Measurements from ENCODE around the gene FAM124B. TPM values are rescaled to one million over a fixed set of nuclear protein-coding genes. Genes with fewer than 3 reads are reported as not detected.

The FAM124B gene
- polyA plus RNA-seq, 1 of the 3 experiments (the other 2 are of a cell fraction), result not detected

DNA sequence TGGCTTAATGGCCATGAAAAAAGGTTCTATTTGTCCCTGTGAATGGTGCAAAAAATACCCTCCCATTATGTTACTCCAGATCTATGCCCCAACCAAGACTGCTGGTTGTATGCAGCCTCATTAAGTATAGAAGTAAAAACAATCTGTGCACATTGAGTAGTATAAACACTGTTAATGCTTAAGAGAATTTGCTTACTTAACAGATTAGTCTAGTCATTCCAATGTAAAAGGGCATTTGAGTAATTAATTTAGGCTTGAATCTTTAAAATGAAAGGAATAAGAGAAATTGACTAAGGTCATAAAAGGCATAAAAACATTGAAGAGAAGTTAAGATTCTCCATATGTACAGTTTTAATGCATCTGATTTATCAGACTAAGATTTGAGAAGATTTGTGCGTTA is 51.2 kb downstream of the FAM124B start:
- TF ChIP-seq RXRA (IDR thresholded peaks at IDR 0.05; ENCODE audit: borderline replicate concordance, low read depth), result no peak
- no peak for TF ChIP-seq YY1 (IDR thresholded peaks at IDR 0.05; ENCODE audit: low read depth)
- TF ChIP-seq, protein P1, sequence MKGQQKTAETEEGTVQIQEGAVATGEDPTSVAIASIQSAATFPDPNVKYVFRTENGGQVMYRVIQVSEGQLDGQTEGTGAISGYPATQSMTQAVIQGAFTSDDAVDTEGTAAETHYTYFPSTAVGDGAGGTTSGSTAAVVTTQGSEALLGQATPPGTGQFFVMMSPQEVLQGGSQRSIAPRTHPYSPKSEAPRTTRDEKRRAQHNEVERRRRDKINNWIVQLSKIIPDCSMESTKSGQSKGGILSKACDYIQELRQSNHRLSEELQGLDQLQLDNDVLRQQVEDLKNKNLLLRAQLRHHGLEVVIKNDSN (IDR thresholded peaks at IDR 0.05; ENCODE audit: borderline replicate concordance, low read depth), result no peak
- TF ChIP-seq, protein P2, sequence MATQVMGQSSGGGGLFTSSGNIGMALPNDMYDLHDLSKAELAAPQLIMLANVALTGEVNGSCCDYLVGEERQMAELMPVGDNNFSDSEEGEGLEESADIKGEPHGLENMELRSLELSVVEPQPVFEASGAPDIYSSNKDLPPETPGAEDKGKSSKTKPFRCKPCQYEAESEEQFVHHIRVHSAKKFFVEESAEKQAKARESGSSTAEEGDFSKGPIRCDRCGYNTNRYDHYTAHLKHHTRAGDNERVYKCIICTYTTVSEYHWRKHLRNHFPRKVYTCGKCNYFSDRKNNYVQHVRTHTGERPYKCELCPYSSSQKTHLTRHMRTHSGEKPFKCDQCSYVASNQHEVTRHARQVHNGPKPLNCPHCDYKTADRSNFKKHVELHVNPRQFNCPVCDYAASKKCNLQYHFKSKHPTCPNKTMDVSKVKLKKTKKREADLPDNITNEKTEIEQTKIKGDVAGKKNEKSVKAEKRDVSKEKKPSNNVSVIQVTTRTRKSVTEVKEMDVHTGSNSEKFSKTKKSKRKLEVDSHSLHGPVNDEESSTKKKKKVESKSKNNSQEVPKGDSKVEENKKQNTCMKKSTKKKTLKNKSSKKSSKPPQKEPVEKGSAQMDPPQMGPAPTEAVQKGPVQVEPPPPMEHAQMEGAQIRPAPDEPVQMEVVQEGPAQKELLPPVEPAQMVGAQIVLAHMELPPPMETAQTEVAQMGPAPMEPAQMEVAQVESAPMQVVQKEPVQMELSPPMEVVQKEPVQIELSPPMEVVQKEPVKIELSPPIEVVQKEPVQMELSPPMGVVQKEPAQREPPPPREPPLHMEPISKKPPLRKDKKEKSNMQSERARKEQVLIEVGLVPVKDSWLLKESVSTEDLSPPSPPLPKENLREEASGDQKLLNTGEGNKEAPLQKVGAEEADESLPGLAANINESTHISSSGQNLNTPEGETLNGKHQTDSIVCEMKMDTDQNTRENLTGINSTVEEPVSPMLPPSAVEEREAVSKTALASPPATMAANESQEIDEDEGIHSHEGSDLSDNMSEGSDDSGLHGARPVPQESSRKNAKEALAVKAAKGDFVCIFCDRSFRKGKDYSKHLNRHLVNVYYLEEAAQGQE (IDR thresholded peaks at IDR 0.05; ENCODE audit: low read depth, low read length), result no peak
- no peak for TF ChIP-seq CTCF (IDR thresholded peaks at IDR 0.05)
- no peak for TF ChIP-seq ZBTB33 (IDR thresholded peaks at IDR 0.05; ENCODE audit: borderline replicate concordance, low read depth)
- TF ChIP-seq FOSL2 (IDR thresholded peaks at IDR 0.05; ENCODE audit: borderline replicate concordance, low read depth), result no peak
- no peak for TF ChIP-seq GATA2 (CRISPR knock-in tag; IDR thresholded peaks at IDR 0.05)
- CTCF ChIA-PET, result interaction anchor here (6.1 kb wide), 1 partner anchor 300 kb away, joined by 46 read pairs; no protein-coding TSS in a partner anchor
- POLR2A ChIA-PET, result no interaction called here
- peaks cover 0 to 19% of the 10 kb centered on the region in 2 experiments; a peak in 2 of 4 replicates for H3K4me1 ChIP-seq (ENCODE audit: control insufficient read depth in 1 of 2, insufficient read depth in 2 of 2, low read depth in 1 of 2, low read length in 1 of 2)
- H3K4me2 ChIP-seq, result no peak overlapping the region
- H3K9me2 ChIP-seq, result no peaks in the 10 kb centered on the region
- no peak overlapping the region for H2AFZ ChIP-seq (ENCODE audit: low read depth)
- H3K36me3 ChIP-seq (replicated peaks in 1 of 2; ENCODE audit: control insufficient read depth in 1 of 2, insufficient read depth in 2 of 2, low read length in 1 of 2), result no peaks in the 10 kb centered on the region
- no peak overlapping the region for H3K4me3 ChIP-seq (ENCODE audit: low read depth in 2 of 2, low read length in 1 of 2)
- peaks cover 3% of the 10 kb centered on the region for H3F3A ChIP-seq (replicated peaks; ENCODE audit: insufficient read depth)
- H3K27me3 ChIP-seq (ENCODE audit: insufficient read depth), result no peaks in the 10 kb centered on the region; the same call in 1 of the 2 replicates
- H4K20me1 ChIP-seq (ENCODE audit: insufficient read depth), result no peaks in the 10 kb centered on the region
- WGBS (ENCODE audit: low lambda C conversion rate), result 100% methylated on average over 1 of the region's 1 CpG
- no peak overlapping the region for H3K9ac ChIP-seq
- no peaks in the 10 kb centered on the region for H3K9me3 ChIP-seq
- no peak for DNase-seq
- no peak overlapping the region for H3K27ac ChIP-seq (ENCODE audit: low read depth in 2 of 2, low read length in 1 of 2)
- no peaks in the 10 kb centered on the region for H3K79me2 ChIP-seq (ENCODE audit: insufficient read depth)
